ENCODE results near the gene SMAD2.

Gene SMAD2

DNA sequence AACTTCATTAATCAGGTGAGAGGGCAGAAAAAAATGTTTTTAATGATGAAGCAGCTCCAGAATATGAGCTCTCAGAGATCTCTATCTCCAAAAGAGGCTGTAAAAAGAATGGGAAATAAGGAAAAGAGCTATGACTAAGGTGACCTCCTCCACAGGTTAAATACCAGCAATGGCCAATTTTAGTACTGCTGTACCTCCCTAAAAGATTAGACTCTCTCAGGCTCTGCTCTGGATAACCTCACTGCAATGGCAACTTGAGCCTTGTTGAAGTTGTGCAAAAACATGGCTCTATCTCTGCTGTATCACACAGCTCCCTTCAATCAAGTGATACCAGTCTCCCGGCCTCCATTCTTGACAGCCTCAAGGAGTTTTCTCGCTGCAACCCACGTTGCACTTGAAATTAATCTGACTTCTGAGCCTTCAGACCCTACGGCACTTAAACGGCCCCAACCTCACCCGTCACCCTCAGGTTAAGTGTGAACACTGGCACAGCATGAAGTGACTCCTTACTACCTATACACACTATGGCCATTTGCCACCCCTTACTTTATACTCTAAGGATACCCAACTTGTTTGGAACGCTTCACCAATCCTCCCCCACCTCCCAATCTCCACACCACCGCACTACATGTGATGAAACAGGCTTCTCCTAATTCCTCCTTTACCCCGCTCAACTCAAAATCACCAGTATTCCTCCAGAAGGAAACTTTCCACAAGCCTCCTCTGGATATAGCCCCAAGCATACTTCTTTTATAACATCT, 36.3 kb downstream of the SMAD2 start:
- DNase-seq, result no peak

GRCh38 chr18:47893047-47893446, 37.4 kb downstream of the SMAD2 start:
- DNase-seq, result no peak

DNA sequence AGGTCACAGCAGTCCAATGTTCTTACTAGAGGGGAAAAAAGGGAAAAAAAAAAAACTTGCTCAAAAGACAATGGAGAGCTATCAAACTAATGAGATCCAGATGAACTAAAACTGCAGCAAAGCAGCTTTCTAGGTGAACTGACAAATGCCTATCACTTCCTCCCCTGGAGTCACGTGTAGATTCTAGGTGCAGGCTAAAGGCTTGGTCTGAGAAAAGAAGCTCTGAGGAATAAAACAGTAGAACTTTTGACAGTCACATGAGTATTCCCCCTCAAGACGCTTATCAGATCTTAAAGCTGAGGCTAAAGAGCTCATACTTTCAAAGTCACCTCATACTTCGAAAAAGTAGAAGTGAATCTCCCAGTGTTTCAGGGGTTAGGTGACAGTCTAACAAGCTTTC, 42.3 kb downstream of the SMAD2 start:
- no peak for DNase-seq

DNA sequence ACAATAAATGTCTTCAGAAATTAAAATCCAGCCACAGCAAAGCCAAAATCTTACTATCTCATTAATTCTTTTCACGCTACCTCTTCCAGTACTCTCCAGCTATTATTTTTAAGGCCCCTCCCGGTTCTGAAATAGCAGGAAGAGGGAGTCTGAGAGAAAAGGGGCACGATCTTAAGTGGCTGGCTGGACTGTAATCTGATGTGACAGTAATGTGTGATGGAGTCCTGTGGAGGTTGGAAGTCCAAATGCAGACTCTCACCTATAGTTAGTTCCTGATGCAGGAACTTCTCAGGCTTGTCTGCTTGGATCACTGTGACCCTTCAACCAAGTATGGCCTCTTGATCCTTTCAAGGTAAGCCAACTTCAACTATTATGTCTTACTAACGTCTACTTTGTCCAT, 43.2 kb downstream of the SMAD2 start:
- DNase-seq, result no peak

- peak; percentile 44 for DNase-seq
These were observed 46.6 kb downstream of the SMAD2 start for GRCh38 chr18:47883771-47884413.

- no peak for DNase-seq
These were observed 47.8 kb downstream of the SMAD2 start for GRCh38 chr18:47882641-47883040.

DNA sequence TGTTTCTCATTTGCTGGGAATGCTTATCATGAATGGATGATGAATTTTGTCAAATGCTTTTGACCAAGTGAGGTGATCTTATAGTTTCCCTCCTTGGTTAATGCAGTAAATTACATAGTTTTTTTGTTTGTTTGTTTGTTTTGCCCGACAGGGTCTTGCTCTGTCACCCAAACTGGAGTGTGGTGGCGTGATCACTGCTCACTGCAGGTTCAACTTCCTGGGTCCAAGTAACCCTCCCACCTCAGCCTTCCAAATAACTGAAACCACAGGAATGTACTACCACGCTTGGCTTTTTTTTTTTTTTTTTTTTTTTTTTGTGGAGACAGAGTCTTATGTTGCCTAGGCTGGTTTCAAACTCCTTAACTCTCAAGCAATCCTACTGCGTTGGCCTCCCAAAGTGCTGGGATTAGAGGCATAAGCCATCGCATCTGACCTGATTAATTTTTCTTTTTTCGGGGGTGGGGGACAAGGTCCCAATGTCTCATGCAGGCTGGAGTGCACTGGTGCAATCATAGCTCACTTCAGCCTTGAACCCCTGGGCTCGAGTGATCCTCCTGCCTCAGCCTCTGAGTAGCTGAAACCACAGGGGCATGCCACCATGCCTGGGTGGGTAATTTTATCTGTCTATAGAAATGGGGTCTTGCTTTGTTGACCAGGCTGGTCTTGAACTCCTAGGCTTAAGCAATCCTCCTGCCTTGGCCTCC, 48.6 kb downstream of the SMAD2 start:
- no peak for DNase-seq

- DNase-seq, result no peak
These were observed 49.4 kb downstream of the SMAD2 start for GRCh38 chr18:47881042-47881441.

GRCh38 chr18:47877892-47878291, 52.6 kb downstream of the SMAD2 start:
- DNase-seq, result no peak

- DNase-seq, result no peak
These were observed 53.6 kb downstream of the SMAD2 start for GRCh38 chr18:47876813-47877212.

DNA sequence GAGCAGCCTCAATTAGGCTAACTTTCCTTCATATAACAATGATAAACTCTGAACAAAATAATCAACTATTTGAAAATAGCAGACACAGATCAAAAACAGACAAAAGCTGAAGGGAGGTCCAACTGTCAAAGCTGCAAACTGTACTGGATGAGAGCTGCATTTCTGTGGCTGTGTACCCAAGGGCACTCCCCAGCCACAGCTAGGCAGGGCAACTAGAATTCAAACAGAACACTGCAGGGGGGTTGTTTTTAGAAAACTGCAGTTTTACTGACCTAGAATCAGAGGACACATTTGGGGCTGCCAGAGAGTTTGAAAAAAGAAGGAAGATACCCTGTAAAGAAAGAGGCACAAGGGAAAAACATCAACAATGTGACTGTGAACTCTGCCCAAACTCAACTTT, 56.8 kb downstream of the SMAD2 start:
- no peak for DNase-seq

GRCh38 chr18:47872426-47872825, 58.0 kb downstream of the SMAD2 start:
- no peak for DNase-seq

- no peak for DNase-seq
These were observed 59.2 kb downstream of the SMAD2 start for GRCh38 chr18:47871288-47871687.

DNA sequence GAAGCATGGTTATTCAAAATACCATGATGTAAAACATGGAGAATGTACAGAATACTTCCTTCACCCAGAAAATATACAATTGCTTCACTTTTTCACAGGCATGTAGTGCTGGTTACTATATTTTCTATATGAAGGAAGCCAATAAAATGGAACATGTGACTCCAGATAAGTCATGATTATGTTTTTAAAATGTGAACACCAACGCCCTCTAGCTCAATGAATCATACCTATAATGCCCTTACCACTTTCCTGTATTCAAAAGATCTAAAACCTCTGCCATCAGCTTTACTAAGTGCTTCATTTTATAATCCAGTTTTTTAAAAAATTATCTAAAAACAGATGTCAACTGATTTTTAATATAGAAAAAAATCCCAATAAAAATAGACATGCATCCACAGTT, 59.9 kb downstream of the SMAD2 start:
- DNase-seq, result no peak

GRCh38 chr18:47868744-47869143, 61.7 kb downstream of the SMAD2 start:
- DNase-seq, result no peak

GRCh38 chr18:47865183-47865582, 65.3 kb downstream of the SMAD2 start:
- no peak for DNase-seq

- no peak for DNase-seq
These were observed 67.4 kb downstream of the SMAD2 start for GRCh38 chr18:47863041-47863440.

DNA sequence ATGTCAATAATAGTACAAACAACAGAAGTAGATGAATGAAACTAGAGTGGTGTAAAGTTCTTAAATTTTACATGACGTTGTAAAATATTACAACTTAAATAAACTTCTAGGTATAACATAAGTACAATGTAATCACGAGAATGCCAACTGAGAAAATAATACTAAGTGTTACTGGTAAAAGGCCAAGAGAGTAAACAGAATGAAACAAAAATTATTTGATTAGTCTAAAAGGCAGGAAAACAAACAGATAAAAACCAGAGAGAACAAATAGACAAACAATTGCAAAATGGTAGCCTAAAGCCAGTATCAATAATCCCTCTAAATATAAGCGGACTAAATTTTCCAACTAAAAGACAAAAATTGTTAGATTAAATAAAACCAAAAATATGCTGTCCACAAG, 71.9 kb downstream of the SMAD2 start:
- DNase-seq, result no peak

- DNase-seq, result no peak
These were observed 82.8 kb downstream of the SMAD2 start for GRCh38 chr18:47847635-47848034.

DNA sequence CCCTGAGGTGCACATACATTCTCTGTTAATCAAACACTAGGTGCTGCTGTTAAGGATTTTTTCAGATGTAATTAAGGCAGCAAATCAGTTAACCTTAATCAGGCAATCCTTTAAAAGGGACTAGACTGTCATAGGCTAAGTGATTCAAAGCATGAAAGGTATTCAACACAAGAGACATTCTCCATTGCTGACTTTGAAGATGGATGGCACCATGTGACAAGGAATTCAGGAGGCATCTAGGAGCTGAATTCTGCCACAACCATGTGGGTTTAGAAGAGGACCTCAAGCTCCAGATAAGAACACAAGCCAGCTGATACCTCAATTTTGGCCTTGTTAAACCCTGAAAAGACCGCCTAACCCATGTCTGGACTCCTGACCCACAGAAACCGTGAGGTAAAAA, 84.0 kb downstream of the SMAD2 start:
- no peak for DNase-seq

- DNase-seq, result no peak
These were observed 85.5 kb downstream of the SMAD2 start for GRCh38 chr18:47844828-47845498.

GRCh38 chr18:47842836-47843235, 87.6 kb downstream of the SMAD2 start:
- no peak for DNase-seq

DNA sequence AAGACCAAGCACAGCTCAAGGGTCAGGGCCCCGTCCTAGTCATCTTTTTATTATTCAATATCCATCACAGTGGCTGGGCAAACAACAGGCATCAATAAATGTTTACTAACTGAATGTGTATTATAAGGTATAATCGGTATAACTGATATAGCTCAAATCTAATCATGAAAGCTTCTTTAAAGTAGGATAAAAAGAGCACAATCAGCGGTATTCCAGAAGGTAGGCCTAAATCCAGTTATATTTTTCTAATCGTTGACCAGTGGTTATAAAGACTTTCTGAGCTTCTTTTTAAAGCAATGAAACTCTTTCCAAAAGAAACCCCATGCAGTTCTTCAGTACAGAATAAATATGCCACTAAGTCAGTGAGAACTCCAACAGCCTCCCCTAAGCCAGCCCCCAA, 92.1 kb downstream of the SMAD2 start:
- no peak for DNase-seq

DNA sequence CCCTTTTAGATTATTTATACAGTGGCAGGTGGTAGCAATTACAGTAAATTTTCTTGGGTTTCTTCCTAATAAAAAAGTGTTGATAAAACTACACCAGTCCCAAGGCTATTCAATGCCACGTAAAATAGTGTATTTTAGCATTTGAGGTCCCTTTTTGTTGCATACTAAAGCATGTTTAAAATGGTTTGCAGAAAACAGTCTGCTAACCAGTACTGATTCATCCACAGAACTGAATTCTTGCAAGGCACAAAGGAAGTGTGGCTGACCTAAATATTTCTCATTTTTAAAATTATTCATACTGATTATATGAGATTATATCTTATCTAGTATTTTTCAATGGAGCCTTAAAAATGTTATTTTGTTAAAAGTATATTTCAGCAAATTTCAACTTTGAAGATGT, 98.1 kb downstream of the SMAD2 start:
- DNase-seq, result no peak
